H9 (cell line): ENCODE data around the gene ASS1. TPM values are rescaled to one million over a fixed set of nuclear protein-coding genes. Genes with fewer than 3 reads are reported as not detected.

Source experiments
- DNase-seq: peaks from one replicate; pipeline ENCODE4 v3.0.0-alpha.2; 2017
- H2AFZ ChIP-seq: one replicate; pipeline ENCODE4 v1.6.1; 2013; ENCODE audit warnings: mild to moderate bottlenecking, low read length, control low read depth, moderate library complexity
- H2AK5ac ChIP-seq: 2 replicates; pipeline ENCODE4 v1.6.1; 2013; ENCODE audit warnings: low read length, control low read depth, mixed read lengths; ENCODE audit not compliant: insufficient read length
- H2BK120ac ChIP-seq: one replicate; pipeline ENCODE4 v1.6.1; 2013; ENCODE audit warnings: low read depth, mild to moderate bottlenecking, low read length, control low read depth, inconsistent platforms; ENCODE audit not compliant: poor library complexity, severe bottlenecking
- H2BK12ac ChIP-seq: 2 replicates; pipeline ENCODE4 v1.6.1; 2013; ENCODE audit warnings: low read length, control low read depth, mixed read lengths, low read depth; ENCODE audit not compliant: insufficient read length
- H2BK15ac ChIP-seq: 2 replicates; pipeline ENCODE4 v1.6.1; 2013; ENCODE audit warnings: low read depth, low read length, control low read depth
- H2BK20ac ChIP-seq: one replicate; pipeline ENCODE4 v1.6.1; 2013; ENCODE audit warnings: low read depth, mild to moderate bottlenecking, low read length, control low read depth, inconsistent platforms; ENCODE audit not compliant: poor library complexity, severe bottlenecking
- H2BK5ac ChIP-seq: 2 replicates; pipeline ENCODE4 v1.6.1; 2013; ENCODE audit warnings: low read length, control low read depth, mixed read lengths; ENCODE audit not compliant: insufficient read length
- H3K14ac ChIP-seq: 2 replicates; pipeline ENCODE4 v1.6.1; 2013; ENCODE audit warnings: low read length, control low read depth; ENCODE audit not compliant: insufficient read depth
- H3K18ac ChIP-seq: 2 replicates; pipeline ENCODE4 v1.6.1; 2013; ENCODE audit warnings: low read depth, mild to moderate bottlenecking, mixed read lengths, low read length, control low read depth; ENCODE audit not compliant: insufficient read length
- H3K23ac ChIP-seq: 2 replicates; pipeline ENCODE4 v1.6.1; 2013; ENCODE audit warnings: low read length, control low read depth, mixed read lengths, low read depth; ENCODE audit not compliant: insufficient read length
- H3K23me2 ChIP-seq: 2 replicates; pipeline ENCODE4 v1.6.1; 2013; ENCODE audit warnings: low read depth, mild to moderate bottlenecking, mixed read lengths, low read length, control low read depth; ENCODE audit not compliant: insufficient read length, poor library complexity, severe bottlenecking
- H3K27ac ChIP-seq: 2 replicates; pipeline ENCODE4 v1.5.1; 2013; ENCODE audit warnings: low read length, control low read depth, mixed read lengths, low read depth; ENCODE audit not compliant: insufficient read length
- H3K27me3 ChIP-seq: 2 replicates; pipeline ENCODE4 v1.6.1; 2013; ENCODE audit warnings: low read length, control low read depth, inconsistent platforms; ENCODE audit not compliant: insufficient read depth
- H3K4ac ChIP-seq: 2 replicates; pipeline ENCODE4 v1.6.1; 2013; ENCODE audit warnings: low read depth, mild to moderate bottlenecking, control low read depth, inconsistent platforms, low read length, moderate library complexity
- H3K4me1 ChIP-seq: 2 replicates; pipeline ENCODE4 v1.6.1; 2013; ENCODE audit warnings: low read length, control low read depth, inconsistent platforms; ENCODE audit not compliant: insufficient read depth
- H3K4me2 ChIP-seq: 2 replicates; pipeline ENCODE4 v1.6.1; 2013; ENCODE audit warnings: low read length, control low read depth, mixed read lengths; ENCODE audit not compliant: insufficient read length, insufficient read depth
- H3K56ac ChIP-seq: 2 replicates; pipeline ENCODE4 v1.6.1; 2013; ENCODE audit warnings: low read depth, mild to moderate bottlenecking, mixed read lengths, low read length, control low read depth; ENCODE audit not compliant: insufficient read length
- H3K79me1 ChIP-seq: 2 replicates; pipeline ENCODE4 v1.6.1; 2013; ENCODE audit warnings: low read depth, mild to moderate bottlenecking, moderate library complexity, low read length, control low read depth, inconsistent platforms; ENCODE audit not compliant: insufficient read depth, poor library complexity, severe bottlenecking
- H3K79me2 ChIP-seq: 2 replicates; pipeline ENCODE4 v1.6.1; 2013; ENCODE audit warnings: low read length, control low read depth, inconsistent platforms; ENCODE audit not compliant: insufficient read depth
- H3K9ac ChIP-seq: 2 replicates; pipeline ENCODE4 v1.6.1; 2013; ENCODE audit warnings: low read length, control low read depth, mixed read lengths; ENCODE audit not compliant: insufficient read length; ENCODE audit errors: extremely low read depth
- H3K9me3 ChIP-seq: one replicate; pipeline ENCODE4 v1.6.1; 2013; ENCODE audit warnings: low read depth, low read length, inconsistent platforms; ENCODE audit not compliant: control insufficient read depth
- H3T11ph ChIP-seq: one replicate; pipeline ENCODE4 v1.6.1; 2013; ENCODE audit warnings: mild to moderate bottlenecking, low read length, control low read depth, inconsistent platforms
- H4K20me1 ChIP-seq: one replicate; pipeline ENCODE4 v1.6.1; 2013; ENCODE audit not compliant: control insufficient read depth, insufficient read length, insufficient read depth
- H4K5ac ChIP-seq: 2 replicates; pipeline ENCODE4 v1.6.1; 2013; ENCODE audit warnings: low read depth, mild to moderate bottlenecking, mixed read lengths, low read length, control low read depth; ENCODE audit not compliant: insufficient read length
- H4K8ac ChIP-seq: replicated peaks from 2 replicates; pipeline ENCODE4 v1.6.1; 2013; ENCODE audit warnings: low read length, control low read depth, mixed read lengths, low read depth; ENCODE audit not compliant: insufficient read length
- H4K91ac ChIP-seq: 2 replicates; pipeline ENCODE4 v1.6.1; 2013; ENCODE audit warnings: low read depth, mild to moderate bottlenecking, moderate library complexity, mixed read lengths, low read length, control low read depth; ENCODE audit not compliant: insufficient read length
- H3K27ac Mint-ChIP-seq, 3 experiments: 2 replicates in 2 of 3; 3 replicates in 1 of 3; pipeline ENCODE4 v1.8.0; 2020 to 2021; ENCODE audit warnings: mixed read lengths in 3 of 3, mild to moderate bottlenecking in 1 of 3, moderate library complexity in 1 of 3
- H3K27me3 Mint-ChIP-seq: 2 replicates; pipeline ENCODE4 v1.8.0; 2021; ENCODE audit warnings: low read depth, mild to moderate bottlenecking, moderate library complexity, mixed read lengths
- H3K36me3 Mint-ChIP-seq, 3 experiments: 2 replicates in 2 of 3; 3 replicates in 1 of 3; pipeline ENCODE4 v1.8.0; 2020 to 2021; ENCODE audit warnings: low read depth in 3 of 3, mixed read lengths in 3 of 3; ENCODE audit not compliant: insufficient read depth in 1 of 3
- H3K4me1 Mint-ChIP-seq, 2 experiments: 2 replicates each; pipeline ENCODE4 v1.8.0; 2020; ENCODE audit warnings: mixed read lengths in 2 of 2
- H3K4me3 Mint-ChIP-seq, 2 experiments: 2 replicates in 1 of 2; 3 replicates in 1 of 2; pipeline ENCODE4 v1.8.0; 2020 to 2021; ENCODE audit warnings: mild to moderate bottlenecking in 2 of 2, mixed read lengths in 2 of 2, moderate library complexity in 1 of 2
- H3K9me3 Mint-ChIP-seq, 2 experiments: 2 replicates in 1 of 2; 3 replicates in 1 of 2; pipeline ENCODE4 v1.8.0; 2020; ENCODE audit warnings: mild to moderate bottlenecking in 2 of 2, mixed read lengths in 2 of 2, moderate library complexity in 1 of 2
- CTCF ChIP-seq: fragments of 200-600 bp; sonication (generic); conservative IDR thresholded peaks from 3 replicates; pipeline ENCODE4 v1.8.0; 2021; ENCODE audit warnings: antibody characterized with exemption, mild to moderate bottlenecking
- WGBS: extraction: QIAGEN DNeasy Blood & Tissue Kit; methylation state at CpG from one replicate; pipeline ENCODE4 v1.1.7; 2013; ENCODE audit warnings: missing lambda C conversion rate, low lambda C conversion rate, mixed read lengths; ENCODE audit not compliant: insufficient read length; ENCODE audit errors: extremely low coverage; 5-methylcytosine and 5-hydroxymethylcytosine counted together
- total RNA-seq: library from RNA; stranded (reverse); gene quantifications from 2 replicates; pipeline ENCODE4 v1.2.1, GENCODE V29; 2021

The ASS1 gene
- total RNA-seq, 1 experiment from 2014 or later = 118 TPM

GRCh38 chr9:130463763-130464745, 19.3 kb downstream of the ASS1 start:
- Histone ChIP-seq H3K4me2 (no peak overlapping the region), H3K4ac (no peak overlapping the region), H2BK20ac (no peak overlapping the region), H3K23ac (no peak overlapping the region), H2AK5ac (no peak overlapping the region), H4K91ac (no peak overlapping the region), H3K27ac (no peak overlapping the region), H2BK5ac (no peak overlapping the region), H3K14ac (no peak overlapping the region), H3K27me3 (no peaks in the 10 kb centered on the region), H4K8ac (no peak overlapping the region), H3K23me2 (no peaks in the 10 kb centered on the region), H4K5ac (no peak overlapping the region), H2BK15ac (no peak overlapping the region), H3K9ac (no peak overlapping the region), H3K9me3 (no peaks in the 10 kb centered on the region), H3K79me1 (no peaks in the 10 kb centered on the region), H4K20me1 (peaks cover 4% of the 10 kb centered on the region), H3K18ac (no peak overlapping the region), H3K79me2 (no peaks in the 10 kb centered on the region), H2BK12ac (no peak overlapping the region), H2AFZ (no peak overlapping the region), H2BK120ac (no peak overlapping the region), H3T11ph (no peak overlapping the region), H3K56ac (no peak overlapping the region), H3K4me1 (no peaks in the 10 kb centered on the region)
- H3K27me3 Mint-ChIP-seq = no peaks in the 10 kb centered on the region
- DNase-seq = no peak
- H3K27ac Mint-ChIP-seq = no peak overlapping the region
- no CpG with 5 or more reads among the region's 22 CpGs for WGBS
- no peaks in the 10 kb centered on the region for H3K9me3 Mint-ChIP-seq
- peaks cover 4 to 27% of the 10 kb centered on the region in 2 experiments; a peak in 3 of 4 replicates for H3K4me1 Mint-ChIP-seq
- no peak overlapping the region for H3K4me3 Mint-ChIP-seq
- H3K36me3 Mint-ChIP-seq = peaks cover 3 to 14% (median 11%) of the 10 kb centered on the region in 3 experiments; a peak in 6 of 7 replicates
- no peak for TF ChIP-seq CTCF
